ENCODE data around the gene FEZF1.

DNA sequence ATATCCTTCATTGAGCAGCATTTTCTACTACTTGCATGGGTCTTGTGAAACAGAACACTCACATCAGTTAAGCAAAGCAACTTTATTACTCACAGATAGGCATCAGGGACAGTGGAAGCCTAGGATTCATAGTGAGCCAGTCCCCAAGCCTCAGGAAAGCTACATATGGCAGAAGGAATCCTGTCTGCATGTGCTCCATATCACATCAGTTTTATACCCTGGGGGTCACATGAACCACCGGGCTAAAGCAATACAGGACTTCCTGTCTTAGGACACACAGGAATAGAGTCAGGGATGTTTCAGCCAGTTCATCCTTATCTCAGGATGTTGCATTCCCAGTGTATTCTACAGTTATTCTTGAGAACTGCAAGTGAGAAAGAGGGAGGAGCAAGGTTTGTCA lies 15.1 kb downstream of the FEZF1 start:
- TF ChIP-seq CTCF (IDR thresholded peaks at IDR 0.05), result no peak
- TF ChIP-seq, protein P1, sequence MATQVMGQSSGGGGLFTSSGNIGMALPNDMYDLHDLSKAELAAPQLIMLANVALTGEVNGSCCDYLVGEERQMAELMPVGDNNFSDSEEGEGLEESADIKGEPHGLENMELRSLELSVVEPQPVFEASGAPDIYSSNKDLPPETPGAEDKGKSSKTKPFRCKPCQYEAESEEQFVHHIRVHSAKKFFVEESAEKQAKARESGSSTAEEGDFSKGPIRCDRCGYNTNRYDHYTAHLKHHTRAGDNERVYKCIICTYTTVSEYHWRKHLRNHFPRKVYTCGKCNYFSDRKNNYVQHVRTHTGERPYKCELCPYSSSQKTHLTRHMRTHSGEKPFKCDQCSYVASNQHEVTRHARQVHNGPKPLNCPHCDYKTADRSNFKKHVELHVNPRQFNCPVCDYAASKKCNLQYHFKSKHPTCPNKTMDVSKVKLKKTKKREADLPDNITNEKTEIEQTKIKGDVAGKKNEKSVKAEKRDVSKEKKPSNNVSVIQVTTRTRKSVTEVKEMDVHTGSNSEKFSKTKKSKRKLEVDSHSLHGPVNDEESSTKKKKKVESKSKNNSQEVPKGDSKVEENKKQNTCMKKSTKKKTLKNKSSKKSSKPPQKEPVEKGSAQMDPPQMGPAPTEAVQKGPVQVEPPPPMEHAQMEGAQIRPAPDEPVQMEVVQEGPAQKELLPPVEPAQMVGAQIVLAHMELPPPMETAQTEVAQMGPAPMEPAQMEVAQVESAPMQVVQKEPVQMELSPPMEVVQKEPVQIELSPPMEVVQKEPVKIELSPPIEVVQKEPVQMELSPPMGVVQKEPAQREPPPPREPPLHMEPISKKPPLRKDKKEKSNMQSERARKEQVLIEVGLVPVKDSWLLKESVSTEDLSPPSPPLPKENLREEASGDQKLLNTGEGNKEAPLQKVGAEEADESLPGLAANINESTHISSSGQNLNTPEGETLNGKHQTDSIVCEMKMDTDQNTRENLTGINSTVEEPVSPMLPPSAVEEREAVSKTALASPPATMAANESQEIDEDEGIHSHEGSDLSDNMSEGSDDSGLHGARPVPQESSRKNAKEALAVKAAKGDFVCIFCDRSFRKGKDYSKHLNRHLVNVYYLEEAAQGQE (IDR thresholded peaks at IDR 0.05; ENCODE audit: insufficient read depth in 1 of 2, low read depth in 2 of 2, low read length in 1 of 2), result no peak
- TF ChIP-seq POLR2AphosphoS5 (IDR thresholded peaks at IDR 0.05; ENCODE audit: low read depth, low read length), result no peak
- no peak for TF ChIP-seq SIN3A (IDR thresholded peaks at IDR 0.05; ENCODE audit: borderline replicate concordance, insufficient read depth, low read depth, low read length)
- TF ChIP-seq TCF7L2 (IDR thresholded peaks at IDR 0.05; ENCODE audit: low read depth, low read length), result no peak
